ENCODE data around the gene ANKRD63.

The ANKRD63 gene

DNA sequence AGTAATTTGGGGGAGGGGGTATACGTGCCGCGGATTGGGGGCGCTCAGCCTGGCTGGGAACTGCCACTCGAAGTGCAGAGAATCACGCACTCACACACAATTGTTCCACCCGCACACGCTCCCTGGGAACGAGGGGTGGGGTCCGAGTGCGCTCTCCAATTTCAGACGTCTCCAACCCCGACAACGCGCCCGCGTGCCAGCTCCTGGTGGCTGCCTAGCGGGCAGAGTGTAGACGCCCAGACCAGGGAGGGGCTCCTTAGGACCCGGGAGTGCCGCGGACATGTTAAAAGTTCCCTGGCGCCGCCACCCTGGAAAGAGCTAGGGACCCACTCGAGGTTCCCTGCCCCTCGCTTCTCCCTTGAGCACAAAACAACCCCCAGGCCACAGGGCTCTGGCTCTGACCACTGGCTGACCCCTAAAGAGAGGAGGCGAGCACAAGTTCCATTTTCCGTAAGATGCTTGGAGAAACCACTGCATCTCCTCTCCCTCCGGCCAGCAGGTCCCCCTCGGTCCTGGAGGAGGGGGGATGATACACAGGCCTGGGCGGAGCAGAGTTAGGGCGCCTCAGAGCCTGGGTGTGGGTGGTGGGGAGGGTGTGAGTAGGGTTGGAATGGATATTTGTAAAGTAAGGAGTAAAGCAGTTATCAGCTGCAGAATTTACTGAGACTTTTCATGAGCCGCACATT is 894 bp upstream of the ANKRD63 start:
- H3K4me1 ChIP-seq (ENCODE audit: control insufficient read depth, low read depth, low read length) = peaks cover 17% of the 10 kb centered on the region
- H2BK5ac ChIP-seq (ENCODE audit: low read length) = no peak overlapping the region
- no peak overlapping the region for H3K23ac ChIP-seq (ENCODE audit: low read length)
- peak overlapping the region; percentile 14 for H3K4me2 ChIP-seq (ENCODE audit: low read length)
- no peak overlapping the region for H3K4me3 ChIP-seq (ENCODE audit: low read length)
- H4K8ac ChIP-seq (ENCODE audit: low read depth, low read length) = no peak overlapping the region
- H3K36me3 ChIP-seq (ENCODE audit: control insufficient read depth, insufficient read depth, low read length) = no peaks in the 10 kb centered on the region
- H3K27ac ChIP-seq (ENCODE audit: low read depth, low read length) = no peak overlapping the region
- no peak overlapping the region for H2BK120ac ChIP-seq (ENCODE audit: low read depth, low read length)
- peak overlapping the region; percentile 30 for H3K56ac ChIP-seq (ENCODE audit: low read length)
- no peaks in the 10 kb centered on the region for H3K79me2 ChIP-seq (ENCODE audit: control insufficient read depth, insufficient read depth, low read length)
- no peak overlapping the region for H4K5ac ChIP-seq (ENCODE audit: low read length)
- H2AK5ac ChIP-seq (ENCODE audit: low read length) = no peak overlapping the region
- peak; percentile 21 for DNase-seq
- H3K27me3 ChIP-seq (ENCODE audit: insufficient read depth, low read length, poor library complexity) = peaks cover 21% of the 10 kb centered on the region
- no CpG with 5 or more reads among the region's 33 CpGs for WGBS (ENCODE audit: extremely low coverage, insufficient coverage, low lambda C conversion rate)
- no peak overlapping the region for H3K18ac ChIP-seq (ENCODE audit: low read length)
- no peaks in the 10 kb centered on the region for H3K79me1 ChIP-seq (ENCODE audit: low read length)
- H3K9ac ChIP-seq (ENCODE audit: low read length) = no peak overlapping the region
- H3K4ac ChIP-seq (ENCODE audit: low read depth, low read length) = no peak overlapping the region
- no peak overlapping the region for H2BK15ac ChIP-seq (replicated peaks; ENCODE audit: low read depth)

DNA sequence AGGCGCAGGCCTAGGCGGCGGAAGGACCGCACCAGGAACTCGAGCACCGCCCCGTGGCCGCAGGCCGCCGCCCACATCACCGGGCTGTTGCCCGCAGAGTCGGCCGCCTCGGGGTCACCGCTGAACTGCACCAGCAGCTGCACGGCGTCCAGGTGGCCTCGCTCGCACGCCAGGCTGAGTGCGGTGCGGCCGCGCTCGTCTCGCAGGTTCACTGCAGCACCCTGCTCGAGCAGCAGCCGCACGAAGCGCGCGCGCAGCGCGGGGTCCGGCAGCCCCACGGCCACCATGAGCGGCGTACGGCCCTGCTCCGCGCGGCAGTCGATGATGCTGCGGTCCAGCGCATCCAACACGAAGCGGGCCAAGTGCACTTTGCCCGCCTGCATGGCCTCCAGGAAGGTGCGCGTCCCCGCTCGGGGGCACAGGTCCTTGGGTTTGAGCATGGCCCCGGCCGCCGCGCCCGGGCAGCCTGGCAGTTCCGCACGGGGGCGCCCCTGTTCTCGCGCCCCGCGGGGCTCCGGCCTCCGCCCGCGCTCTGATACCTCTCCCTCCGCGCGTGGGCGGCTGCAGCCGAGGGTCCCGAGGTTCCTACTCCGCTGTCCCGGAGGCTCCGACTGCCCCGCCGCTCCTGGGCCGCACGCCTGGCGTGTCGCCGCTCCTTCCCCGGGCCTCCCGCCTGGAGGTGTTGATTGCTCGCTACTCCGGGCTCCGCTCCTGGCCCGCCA is 556 bp downstream of the ANKRD63 start:
- H3K79me1 ChIP-seq (ENCODE audit: low read length) = no peaks in the 10 kb centered on the region
- H4K5ac ChIP-seq (ENCODE audit: low read length) = no peak overlapping the region
- no peak overlapping the region for H3K23ac ChIP-seq (ENCODE audit: low read length)
- no peak overlapping the region for H2AK5ac ChIP-seq (ENCODE audit: low read length)
- peaks cover 21% of the 10 kb centered on the region for H3K27me3 ChIP-seq (ENCODE audit: insufficient read depth, low read length, poor library complexity)
- no peak overlapping the region for H3K4me3 ChIP-seq (ENCODE audit: low read length)
- no peak overlapping the region for H3K27ac ChIP-seq (ENCODE audit: low read depth, low read length)
- H3K4me2 ChIP-seq (ENCODE audit: low read length) = peak overlapping the region; percentile 15
- no peak overlapping the region for H2BK15ac ChIP-seq (replicated peaks; ENCODE audit: low read depth)
- no peak overlapping the region for H4K8ac ChIP-seq (ENCODE audit: low read depth, low read length)
- H2BK5ac ChIP-seq (ENCODE audit: low read length) = no peak overlapping the region
- WGBS (ENCODE audit: extremely low coverage, insufficient coverage, low lambda C conversion rate) = no CpG with 5 or more reads among the region's 92 CpGs
- H3K4me1 ChIP-seq (ENCODE audit: control insufficient read depth, low read depth, low read length) = peaks cover 17% of the 10 kb centered on the region
- no peak overlapping the region for H3K4ac ChIP-seq (ENCODE audit: low read depth, low read length)
- no peaks in the 10 kb centered on the region for H3K79me2 ChIP-seq (ENCODE audit: control insufficient read depth, insufficient read depth, low read length)
- H2BK120ac ChIP-seq (ENCODE audit: low read depth, low read length) = no peak overlapping the region
- H3K56ac ChIP-seq (ENCODE audit: low read length) = peak overlapping the region; percentile 76
- H3K18ac ChIP-seq (ENCODE audit: low read length) = no peak overlapping the region
- peak overlapping the region; percentile 44 for H3K9ac ChIP-seq (ENCODE audit: low read length)
- H3K36me3 ChIP-seq (ENCODE audit: control insufficient read depth, insufficient read depth, low read length) = no peaks in the 10 kb centered on the region
- DNase-seq = peak; percentile 61

DNA sequence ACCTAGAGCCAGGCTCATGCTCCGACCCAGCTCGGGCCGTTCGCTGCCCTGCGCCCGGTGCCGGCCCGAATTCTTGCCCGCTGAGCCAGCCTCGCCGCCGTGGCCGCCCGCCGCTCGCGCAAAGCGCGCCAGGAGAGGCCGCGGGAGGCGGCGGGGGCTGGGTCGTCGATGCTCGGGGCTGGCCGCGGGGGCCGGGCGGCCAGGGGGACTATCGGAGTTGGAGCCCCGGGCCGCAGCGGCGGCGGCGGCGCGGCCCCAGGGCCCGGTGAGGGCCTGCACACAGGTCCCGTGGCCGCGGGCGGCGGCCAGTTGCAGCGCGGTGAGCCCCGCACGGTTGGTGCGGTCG is 1.1 kb downstream of the ANKRD63 start:
- Histone ChIP-seq H3K4ac (ENCODE audit: low read depth, low read length) (no peak overlapping the region), H4K5ac (ENCODE audit: low read length) (no peak overlapping the region), H3K4me3 (ENCODE audit: low read length) (no peak overlapping the region)

DNA sequence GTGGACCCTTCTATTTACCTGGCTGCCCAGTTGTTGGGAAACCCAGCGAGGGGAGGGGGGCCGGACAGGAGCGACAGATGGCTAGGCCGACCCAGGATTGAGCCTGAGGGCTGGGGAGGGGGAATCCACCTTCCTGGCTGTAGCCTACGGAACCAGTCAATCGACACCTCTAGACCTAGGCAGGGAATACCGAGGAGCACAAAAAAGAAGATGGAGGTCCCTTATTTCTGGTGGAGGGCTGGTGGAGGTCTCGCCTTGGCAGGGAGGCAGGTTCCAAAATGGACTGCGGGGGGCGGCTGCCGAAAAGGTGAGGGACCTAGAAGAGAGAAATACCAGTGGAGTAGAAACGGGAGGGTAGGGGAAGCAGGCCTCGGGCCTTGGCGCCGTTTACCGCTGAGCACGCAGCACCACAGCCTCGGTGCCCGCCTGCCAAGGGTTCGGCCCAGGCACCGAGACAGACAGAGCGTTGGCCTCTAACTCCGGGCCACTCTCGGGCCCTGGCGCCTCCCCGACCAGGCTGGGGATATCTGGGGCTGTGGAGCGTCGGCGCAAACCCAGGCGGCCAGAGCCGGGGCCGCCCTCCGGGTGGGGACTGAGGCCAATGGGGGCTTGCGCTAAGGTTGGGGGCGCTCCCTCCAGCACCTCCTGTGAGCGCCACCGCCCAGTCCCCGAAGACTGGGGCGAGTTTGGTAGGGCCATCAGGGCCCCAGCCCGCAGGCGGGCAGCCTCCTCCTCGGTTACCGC is 1.6 kb downstream of the ANKRD63 start:
- H3K4me1 ChIP-seq (ENCODE audit: control insufficient read depth, low read depth, low read length) = peaks cover 15% of the 10 kb centered on the region
- H4K5ac ChIP-seq (ENCODE audit: low read length) = no peak overlapping the region
- H3K56ac ChIP-seq (ENCODE audit: low read length) = peak overlapping the region; percentile 76
- WGBS (ENCODE audit: extremely low coverage, insufficient coverage, low lambda C conversion rate) = no CpG with 5 or more reads among the region's 43 CpGs
- H3K9ac ChIP-seq (ENCODE audit: low read length) = peak overlapping the region; percentile 8
- no peaks in the 10 kb centered on the region for H3K79me1 ChIP-seq (ENCODE audit: low read length)
- peaks cover 21% of the 10 kb centered on the region for H3K27me3 ChIP-seq (ENCODE audit: insufficient read depth, low read length, poor library complexity)
- H3K18ac ChIP-seq (ENCODE audit: low read length) = no peak overlapping the region
- H2BK5ac ChIP-seq (ENCODE audit: low read length) = no peak overlapping the region
- peak; percentile 62 for DNase-seq
- H3K4me3 ChIP-seq (ENCODE audit: low read length) = no peak overlapping the region
- H2BK120ac ChIP-seq (ENCODE audit: low read depth, low read length) = no peak overlapping the region
- no peak overlapping the region for H3K4ac ChIP-seq (ENCODE audit: low read depth, low read length)
- no peak overlapping the region for H2AK5ac ChIP-seq (ENCODE audit: low read length)
- no peaks in the 10 kb centered on the region for H3K79me2 ChIP-seq (ENCODE audit: control insufficient read depth, insufficient read depth, low read length)
- H3K36me3 ChIP-seq (ENCODE audit: control insufficient read depth, insufficient read depth, low read length) = no peaks in the 10 kb centered on the region
- H2BK15ac ChIP-seq (replicated peaks; ENCODE audit: low read depth) = no peak overlapping the region
- no peak overlapping the region for H3K23ac ChIP-seq (ENCODE audit: low read length)
- no peak overlapping the region for H4K8ac ChIP-seq (ENCODE audit: low read depth, low read length)
- no peak overlapping the region for H3K27ac ChIP-seq (ENCODE audit: low read depth, low read length)
- H3K4me2 ChIP-seq (ENCODE audit: low read length) = peak overlapping the region; percentile 15

More for the DNA sequence above, 1.1 kb downstream of the ANKRD63 start:
- Histone ChIP-seq H3K23ac (ENCODE audit: low read length) (no peak overlapping the region), H2BK5ac (ENCODE audit: low read length) (no peak overlapping the region), H3K79me1 (ENCODE audit: low read length) (no peaks in the 10 kb centered on the region), H3K9ac (ENCODE audit: low read length) (peak overlapping the region; percentile 8), H3K27ac (ENCODE audit: low read depth, low read length) (no peak overlapping the region), H2AK5ac (ENCODE audit: low read length) (no peak overlapping the region), H3K18ac (ENCODE audit: low read length) (no peak overlapping the region), H2BK15ac (replicated peaks; ENCODE audit: low read depth) (no peak overlapping the region), H3K27me3 (ENCODE audit: insufficient read depth, low read length, poor library complexity) (peaks cover 21% of the 10 kb centered on the region), H3K79me2 (ENCODE audit: control insufficient read depth, insufficient read depth, low read length) (no peaks in the 10 kb centered on the region), H3K56ac (ENCODE audit: low read length) (peak overlapping the region; percentile 76), H4K8ac (ENCODE audit: low read depth, low read length) (no peak overlapping the region), H2BK120ac (ENCODE audit: low read depth, low read length) (no peak overlapping the region), H3K4me2 (ENCODE audit: low read length) (peak overlapping the region; percentile 15), H3K36me3 (ENCODE audit: control insufficient read depth, insufficient read depth, low read length) (no peaks in the 10 kb centered on the region), H3K4me1 (ENCODE audit: control insufficient read depth, low read depth, low read length) (peaks cover 17% of the 10 kb centered on the region)
- WGBS (ENCODE audit: extremely low coverage, insufficient coverage, low lambda C conversion rate) = no CpG with 5 or more reads among the region's 51 CpGs
- DNase-seq = no peak

DNA sequence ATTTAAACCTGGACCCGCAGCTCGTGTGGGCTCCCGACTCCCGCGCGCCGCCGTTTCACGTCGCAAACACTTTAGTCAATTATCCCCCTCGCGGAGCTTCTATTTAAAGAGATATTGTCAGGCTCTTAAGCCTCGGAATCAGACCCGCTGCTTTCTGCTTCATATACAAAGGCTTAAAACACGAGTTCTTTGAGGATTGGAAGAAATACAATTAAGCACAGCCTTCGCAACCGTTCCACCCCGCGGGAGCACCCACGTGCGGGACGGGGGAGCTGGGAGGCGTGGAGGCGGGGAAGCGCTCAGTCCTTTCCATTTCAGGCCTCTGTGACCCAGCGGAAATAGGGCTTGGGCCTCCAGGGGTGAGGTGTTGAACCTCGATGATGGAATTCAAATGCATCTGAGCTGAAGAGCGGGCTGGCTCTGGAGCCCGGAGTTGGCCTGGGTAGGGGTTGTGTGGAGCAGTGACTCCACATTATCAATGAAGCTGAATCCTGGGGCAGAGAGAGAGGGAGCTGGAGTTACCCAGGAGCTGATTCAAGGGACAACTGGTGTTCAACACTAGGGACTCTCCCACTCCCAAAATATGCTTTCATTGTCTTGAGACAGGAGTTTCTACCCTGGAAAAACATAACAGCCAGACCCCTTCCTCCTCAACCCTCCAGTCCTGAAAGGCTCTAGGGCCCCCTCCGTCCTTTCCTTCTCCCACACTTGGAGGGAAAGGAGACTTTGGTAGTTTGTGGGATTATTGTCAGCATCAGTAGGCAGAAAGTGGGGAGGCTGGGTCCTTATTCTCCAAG is 2.4 kb downstream of the ANKRD63 start:
- no peak overlapping the region for H3K4me2 ChIP-seq (ENCODE audit: low read length)
- H3K79me2 ChIP-seq (ENCODE audit: control insufficient read depth, insufficient read depth, low read length) = no peaks in the 10 kb centered on the region
- no peak overlapping the region for H2BK15ac ChIP-seq (replicated peaks; ENCODE audit: low read depth)
- no peaks in the 10 kb centered on the region for H3K36me3 ChIP-seq (ENCODE audit: control insufficient read depth, insufficient read depth, low read length)
- no peak overlapping the region for H4K8ac ChIP-seq (ENCODE audit: low read depth, low read length)
- no CpG with 5 or more reads among the region's 30 CpGs for WGBS (ENCODE audit: extremely low coverage, insufficient coverage, low lambda C conversion rate)
- no peak overlapping the region for H4K5ac ChIP-seq (ENCODE audit: low read length)
- no peak overlapping the region for H2BK5ac ChIP-seq (ENCODE audit: low read length)
- no peaks in the 10 kb centered on the region for H3K79me1 ChIP-seq (ENCODE audit: low read length)
- peaks cover 7% of the 10 kb centered on the region for H3K4me1 ChIP-seq (ENCODE audit: control insufficient read depth, low read depth, low read length)
- no peak overlapping the region for H3K4ac ChIP-seq (ENCODE audit: low read depth, low read length)
- peaks cover 21% of the 10 kb centered on the region for H3K27me3 ChIP-seq (ENCODE audit: insufficient read depth, low read length, poor library complexity)
- H3K18ac ChIP-seq (ENCODE audit: low read length) = no peak overlapping the region
- H3K56ac ChIP-seq (ENCODE audit: low read length) = peak overlapping the region; percentile 62
- H3K4me3 ChIP-seq (ENCODE audit: low read length) = no peak overlapping the region
- no peak overlapping the region for H3K9ac ChIP-seq (ENCODE audit: low read length)
- DNase-seq = peak; percentile 69
- H2AK5ac ChIP-seq (ENCODE audit: low read length) = no peak overlapping the region
- H3K23ac ChIP-seq (ENCODE audit: low read length) = no peak overlapping the region
- no peak overlapping the region for H3K27ac ChIP-seq (ENCODE audit: low read depth, low read length)
- no peak overlapping the region for H2BK120ac ChIP-seq (ENCODE audit: low read depth, low read length)
